ENCODE results near the gene PHC3. TPM values are rescaled to one million over a fixed set of nuclear protein-coding genes. Genes with fewer than 3 reads are reported as not detected.

Gene PHC3
- total RNA-seq, 1 donor from 2014 or later, result 64.3 TPM

DNA sequence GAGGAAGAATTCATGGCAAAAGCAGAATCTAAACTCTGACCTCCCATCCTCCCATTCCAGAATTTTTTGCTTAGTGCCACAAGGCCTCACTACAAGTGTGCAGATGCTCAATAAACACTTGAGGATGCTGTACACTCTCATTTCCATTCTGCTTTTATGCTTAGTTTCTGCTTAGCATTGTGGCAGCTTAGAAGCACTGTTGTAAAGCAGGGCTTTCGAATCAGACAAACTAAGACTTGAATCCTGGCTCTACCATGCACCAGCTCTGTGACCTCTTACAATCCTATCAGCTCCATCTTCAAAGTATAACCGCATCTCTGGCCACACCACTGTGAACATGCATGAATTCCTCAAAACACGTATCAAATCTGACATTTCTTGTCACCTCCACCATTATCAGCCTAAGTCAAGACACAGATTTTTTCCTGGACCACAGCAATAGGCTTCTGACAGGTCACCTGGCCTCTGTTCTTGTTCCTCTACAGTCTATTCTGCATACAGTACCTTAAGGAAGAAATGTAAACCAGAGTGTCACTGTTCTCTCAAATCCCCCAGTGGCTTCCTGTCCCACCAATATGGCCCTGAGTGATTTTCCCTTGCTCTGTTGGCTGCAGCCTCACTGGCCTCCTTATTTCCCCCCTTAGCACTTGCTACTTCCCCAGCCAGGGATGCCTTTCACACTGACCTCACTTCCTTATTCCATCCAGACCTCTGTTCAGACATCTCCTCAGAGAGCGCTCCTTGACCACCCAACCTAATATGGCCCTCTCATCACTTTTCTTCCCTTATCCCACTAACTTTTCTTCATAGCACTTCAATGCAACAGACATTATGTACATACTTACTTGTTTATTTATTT lies 8.1 kb upstream of the PHC3 start:
- DNase-seq (ENCODE audit: low spot score), result peak; percentile 7

DNA sequence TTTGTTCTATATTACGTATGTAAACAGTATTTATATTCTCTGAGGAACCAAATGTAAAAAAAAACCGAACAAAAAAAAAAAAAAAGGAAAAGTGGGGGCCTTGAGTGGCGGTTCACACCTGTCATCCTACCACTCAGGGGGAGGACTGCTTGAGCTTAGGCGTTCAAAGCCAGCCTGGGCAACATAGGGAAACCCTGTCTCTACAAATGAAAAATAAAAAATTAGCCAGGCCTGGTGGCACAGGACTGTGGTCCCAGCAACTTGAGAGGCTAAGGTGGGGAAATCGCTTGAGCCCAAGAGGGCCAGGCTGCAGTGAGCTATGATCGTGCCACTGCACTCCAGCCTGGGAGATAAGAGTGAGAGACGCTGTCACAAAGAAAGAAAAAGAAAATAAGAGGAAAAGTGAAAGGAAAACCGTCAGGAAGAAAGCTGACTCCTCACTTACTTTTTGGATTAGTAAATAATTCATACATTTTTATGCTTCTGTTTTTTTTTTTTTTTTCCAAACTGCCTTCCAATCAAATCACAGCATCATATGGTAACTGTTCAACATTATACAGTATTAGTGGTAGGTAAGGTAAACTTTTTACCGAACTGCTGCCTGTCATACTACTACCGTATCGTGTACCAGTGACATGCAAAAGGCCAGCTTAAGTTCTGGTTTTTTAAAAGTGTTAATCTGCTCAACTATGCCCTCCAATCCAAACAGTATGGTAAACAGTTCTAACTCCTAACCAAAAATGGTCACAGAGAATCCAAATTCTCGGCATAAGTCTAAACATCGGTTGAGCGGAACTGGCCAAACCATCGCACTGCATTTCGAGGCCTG lies 1.2 kb downstream of the PHC3 start:
- no peak for DNase-seq (ENCODE audit: low spot score)

DNA sequence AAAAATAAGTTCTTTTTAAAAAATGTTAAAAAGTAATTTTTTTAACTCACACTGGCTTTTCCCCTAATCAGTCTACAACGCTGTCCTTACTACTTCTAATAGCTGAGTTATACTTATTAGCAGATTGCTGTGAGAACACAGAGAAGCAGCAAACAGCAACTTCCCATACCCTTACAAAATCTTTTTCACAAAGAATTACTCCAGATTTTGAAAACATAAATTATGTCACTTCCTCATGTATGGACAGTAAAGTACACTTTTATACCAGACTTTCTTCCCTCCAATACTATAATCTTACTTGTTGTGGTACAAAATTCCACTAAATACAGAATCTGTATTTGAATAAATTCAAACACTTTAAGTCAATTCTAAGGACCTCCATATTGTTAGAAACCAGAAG lies 2.1 kb downstream of the PHC3 start:
- DNase-seq (ENCODE audit: low spot score), result no peak

DNA sequence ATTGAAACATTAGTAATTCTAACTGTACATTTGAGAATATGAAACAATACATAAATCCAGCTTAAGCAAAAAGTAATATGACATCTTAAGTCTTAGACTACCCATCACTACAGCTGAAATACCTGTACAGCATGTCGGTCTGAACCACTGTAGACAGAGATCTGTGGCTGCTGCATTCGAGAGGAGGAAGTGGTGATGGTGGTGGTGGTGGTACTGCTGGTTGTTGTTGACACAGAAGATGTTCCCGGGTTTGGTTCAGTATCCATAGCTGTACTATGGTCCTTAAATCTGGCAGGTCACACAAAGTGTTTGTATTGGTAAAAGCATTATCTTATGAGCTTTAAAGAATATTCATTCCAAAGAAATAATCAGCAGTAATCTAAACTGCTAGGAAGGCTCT lies 2.9 kb downstream of the PHC3 start:
- DNase-seq (ENCODE audit: low spot score), result no peak

DNA sequence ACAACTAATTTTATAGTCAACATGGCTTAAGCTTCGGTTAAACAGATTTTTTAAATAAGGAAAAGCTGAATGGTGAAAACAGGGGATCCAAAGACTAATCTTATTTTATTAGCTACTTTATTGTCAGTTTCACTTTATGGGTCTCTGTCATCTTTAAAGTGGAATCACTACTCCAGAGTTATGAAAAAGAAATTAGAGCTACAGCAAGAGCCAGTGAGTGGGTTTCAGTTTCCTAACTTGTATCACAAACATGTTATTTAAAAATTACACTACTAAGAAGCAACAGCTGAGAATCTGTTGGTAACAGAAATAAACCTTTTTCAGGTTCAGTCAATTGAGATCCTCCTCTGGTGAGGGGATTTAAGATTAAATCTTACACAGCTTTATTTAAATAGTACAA lies 10.0 kb downstream of the PHC3 start:
- DNase-seq (ENCODE audit: low spot score), result no peak

DNA sequence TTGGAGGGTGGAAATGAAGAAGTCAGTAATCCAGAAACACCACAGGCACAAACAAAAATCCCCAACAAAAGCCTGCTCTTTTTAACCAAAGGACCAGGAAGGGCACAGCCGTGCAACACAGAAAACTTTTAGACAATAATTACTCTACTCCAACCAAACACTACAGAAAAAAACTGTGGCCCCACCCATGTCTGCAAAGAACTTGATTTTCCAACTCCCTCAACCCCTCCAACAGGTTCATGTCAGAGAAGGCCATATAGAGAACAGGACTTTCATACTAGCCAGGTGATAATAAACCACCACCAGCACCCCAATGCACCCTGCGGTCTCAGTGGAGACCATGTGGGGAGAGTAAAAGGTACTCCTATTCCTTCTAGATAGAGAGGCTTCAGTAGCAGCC lies 16.8 kb downstream of the PHC3 start:
- DNase-seq (ENCODE audit: low spot score), result no peak

DNA sequence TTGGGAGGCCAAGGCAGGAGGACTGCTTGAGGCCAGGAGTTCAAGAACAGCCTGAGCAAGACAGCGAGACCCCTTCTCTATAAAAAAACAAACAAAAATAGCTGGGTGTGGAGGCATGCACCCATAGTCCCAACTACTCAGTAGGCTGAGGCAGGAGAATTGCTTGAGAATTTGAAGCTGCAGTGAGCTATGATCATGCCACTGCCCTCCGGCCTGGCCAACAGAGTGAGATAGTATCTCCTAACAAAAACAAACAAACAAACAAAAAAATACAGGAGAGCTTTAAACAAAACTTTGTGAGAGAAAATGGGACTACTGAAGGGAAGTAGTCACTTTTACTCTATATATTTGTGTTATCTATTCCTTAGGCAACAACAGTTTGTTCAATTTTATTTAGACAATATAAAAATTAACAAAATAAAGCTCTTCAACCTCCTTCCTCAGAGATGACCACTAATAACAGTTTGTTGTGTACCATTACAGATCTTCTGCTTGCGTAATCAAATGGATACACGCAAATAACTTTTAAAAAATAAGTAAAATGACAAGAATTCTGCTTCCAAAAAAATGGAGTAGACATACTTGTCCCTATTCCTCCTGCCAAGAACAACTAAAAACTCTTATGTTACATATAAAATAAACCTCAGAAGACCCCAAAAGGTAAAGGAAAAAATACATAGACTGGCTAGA lies 17.4 kb downstream of the PHC3 start:
- DNase-seq (ENCODE audit: low spot score), result no peak

DNA sequence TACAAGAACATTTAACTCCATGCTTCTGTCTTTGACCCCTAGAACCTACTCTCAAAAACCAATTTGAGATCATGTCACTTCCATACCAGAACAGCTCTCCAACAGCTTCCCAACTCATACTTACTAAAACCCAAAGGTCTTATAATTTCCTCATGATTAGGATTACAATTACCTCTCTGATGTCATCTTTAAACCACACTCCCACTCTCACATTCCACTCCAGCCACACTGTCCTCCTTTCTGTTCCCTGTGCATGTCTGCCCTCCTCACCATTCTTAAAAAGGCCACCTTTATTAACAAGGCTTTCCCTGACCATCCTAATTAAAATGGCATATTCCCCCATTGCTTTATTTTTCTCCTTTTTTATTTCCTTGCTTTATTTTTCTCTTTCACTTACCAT lies 18.9 kb downstream of the PHC3 start:
- no peak for DNase-seq (ENCODE audit: low spot score)

DNA sequence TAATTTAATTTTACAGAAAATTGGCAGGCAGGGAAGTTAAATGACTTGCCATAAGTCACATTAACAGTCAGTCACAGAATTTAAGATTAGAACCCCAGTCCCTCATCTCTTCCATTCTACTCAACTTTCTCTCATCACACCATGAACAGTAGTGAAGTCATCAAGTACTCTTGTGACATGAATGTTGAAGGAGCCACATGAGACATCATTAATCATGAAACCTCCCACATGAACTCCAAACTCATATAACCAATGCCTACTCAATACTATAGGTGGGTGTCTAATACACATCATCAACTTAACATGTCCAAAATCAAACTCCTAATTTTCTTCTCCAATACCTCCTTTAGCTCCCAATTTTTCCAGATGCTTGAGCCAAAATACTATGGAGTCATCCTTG lies 19.5 kb downstream of the PHC3 start:
- no peak for DNase-seq (ENCODE audit: low spot score)

DNA sequence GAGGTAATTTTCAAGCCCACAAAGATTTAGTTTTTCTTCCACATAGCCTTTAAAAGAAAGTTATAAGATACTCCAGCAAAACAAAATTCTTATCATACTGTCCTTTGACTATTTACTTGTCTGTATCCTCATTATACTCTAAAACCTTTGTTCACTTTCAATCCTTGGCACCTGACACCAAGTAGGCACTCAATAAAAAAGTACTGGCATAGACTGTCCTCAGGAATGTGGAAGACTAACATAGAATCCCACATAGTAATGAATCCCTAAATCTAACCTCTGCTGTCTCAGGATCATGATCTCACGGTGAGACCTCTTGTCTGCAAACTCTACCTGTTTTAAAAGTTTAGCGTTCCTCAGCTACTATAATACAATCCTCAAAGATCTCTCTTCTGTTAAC lies 21.6 kb downstream of the PHC3 start:
- DNase-seq (ENCODE audit: low spot score), result no peak

DNA sequence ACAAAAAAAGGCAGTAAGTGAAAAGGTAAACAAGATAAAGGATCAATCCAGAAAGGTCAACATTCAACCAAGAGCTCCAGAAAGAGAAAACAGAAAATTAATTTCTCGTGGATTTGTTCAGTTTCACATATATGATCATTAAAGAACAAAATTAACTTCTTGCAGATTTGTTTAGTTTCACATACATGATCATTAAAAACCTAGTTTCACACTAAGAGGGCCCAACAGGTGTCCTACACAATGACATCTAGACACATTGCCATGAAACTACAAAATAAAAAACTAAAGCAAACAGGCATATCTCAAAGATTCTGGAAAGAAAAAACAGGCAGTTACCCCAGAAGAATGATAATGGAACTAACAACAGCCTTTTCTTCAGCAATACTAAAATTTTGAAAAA lies 22.1 kb downstream of the PHC3 start:
- DNase-seq (ENCODE audit: low spot score), result no peak

DNA sequence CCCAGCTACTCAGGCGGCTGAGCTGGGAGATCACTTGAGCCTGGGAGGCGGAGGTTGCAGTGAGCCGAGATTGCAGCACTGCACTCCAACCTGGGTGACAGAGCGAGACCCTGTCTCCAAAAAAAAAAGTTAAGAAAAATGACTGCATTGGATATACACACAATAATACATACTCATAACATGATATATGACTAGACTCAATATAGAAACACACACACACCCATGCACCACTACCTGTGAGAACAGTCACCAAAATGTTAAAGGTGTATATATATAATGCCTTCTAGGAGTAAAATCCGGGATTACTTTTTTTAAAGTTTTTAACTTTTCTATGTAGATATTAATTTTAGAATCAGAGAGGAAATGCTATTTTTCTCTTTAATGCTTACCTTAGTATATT lies 25.9 kb downstream of the PHC3 start:
- no peak for DNase-seq (ENCODE audit: low spot score)

DNA sequence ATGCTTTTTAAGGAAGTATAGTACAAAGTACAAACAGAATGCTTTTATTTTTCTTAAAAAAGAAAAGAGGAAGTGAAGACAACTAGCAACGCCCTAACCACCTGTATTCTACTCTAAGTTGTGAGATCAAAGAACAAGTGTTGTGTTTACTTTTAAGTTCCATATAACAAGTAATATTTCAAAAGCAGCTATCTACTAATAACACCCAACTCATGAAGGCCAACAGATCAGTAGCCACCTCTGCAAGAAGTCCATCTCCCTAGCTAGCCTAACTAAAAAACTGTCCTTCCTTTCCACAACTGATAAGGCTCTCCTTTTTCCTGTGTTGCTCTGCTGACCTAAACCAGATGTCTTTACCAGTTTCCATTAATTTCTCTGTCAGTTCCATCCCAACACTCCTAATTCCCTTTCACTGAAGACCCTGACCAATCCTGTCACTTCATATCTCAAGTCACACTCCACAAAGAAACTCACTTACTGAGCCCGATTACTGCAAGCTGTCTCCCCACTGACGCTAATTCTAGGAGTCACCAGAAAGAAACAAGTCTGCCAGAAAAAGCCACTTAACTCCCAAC lies 26.9 kb downstream of the PHC3 start:
- DNase-seq (ENCODE audit: low spot score), result no peak

DNA sequence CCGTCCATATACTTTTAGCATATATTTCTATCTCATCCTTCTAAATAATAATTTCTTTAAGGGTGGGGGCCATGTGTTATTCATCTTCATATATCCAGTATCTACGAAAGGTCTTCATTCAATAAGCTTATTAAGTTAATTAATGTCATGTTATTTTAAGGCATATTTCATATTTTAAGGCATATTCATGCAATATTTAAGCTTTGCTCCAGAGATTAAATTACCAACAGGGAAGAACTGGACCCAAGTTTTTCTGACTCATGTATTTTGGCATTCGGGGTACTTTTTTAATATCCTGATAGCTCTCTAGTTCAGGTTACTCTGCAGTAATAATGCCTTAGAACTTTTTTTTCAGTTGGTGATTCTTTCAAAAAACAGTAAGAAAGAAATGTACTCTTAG lies 27.4 kb downstream of the PHC3 start:
- no peak for DNase-seq (ENCODE audit: low spot score)

DNA sequence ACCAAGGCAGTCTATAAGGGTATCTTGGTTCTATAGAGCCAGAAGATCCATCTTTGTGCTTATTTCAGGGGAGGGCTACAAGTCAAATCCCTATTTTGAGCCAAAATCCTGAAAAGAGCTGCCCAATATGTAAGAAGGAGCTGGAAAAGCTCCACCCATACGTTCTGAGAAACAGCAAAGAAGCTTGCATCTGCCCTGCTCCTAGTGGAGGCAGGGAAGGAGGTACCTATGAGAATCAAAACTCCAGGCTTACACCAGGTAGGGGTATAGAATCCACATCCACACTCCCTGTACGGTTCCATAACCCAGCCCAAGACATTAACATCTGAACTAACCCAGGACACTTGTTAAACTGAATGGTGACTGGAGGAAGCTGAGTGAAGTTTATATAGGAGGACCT lies 30.0 kb downstream of the PHC3 start:
- no peak for DNase-seq (ENCODE audit: low spot score)

DNA sequence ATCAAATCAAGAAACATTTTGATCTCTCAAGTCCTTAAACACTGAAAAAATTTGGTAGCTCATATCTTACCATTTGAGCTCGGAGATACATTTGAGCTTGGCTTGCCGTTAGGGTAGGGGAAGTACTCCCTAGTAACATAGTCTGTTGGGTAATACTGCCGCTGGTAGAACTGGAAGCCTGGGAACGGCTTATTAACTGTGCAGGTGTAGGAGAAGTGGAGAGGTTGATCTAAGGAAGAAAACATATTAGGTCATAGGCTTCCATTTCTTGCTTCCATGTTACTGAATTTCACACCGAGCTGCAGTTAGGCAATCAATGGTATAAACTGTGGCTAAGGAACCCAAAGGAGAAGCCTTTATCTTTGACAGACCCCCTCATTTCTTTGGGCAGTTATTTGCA lies 32.5 kb downstream of the PHC3 start:
- DNase-seq (ENCODE audit: low spot score), result no peak

DNA sequence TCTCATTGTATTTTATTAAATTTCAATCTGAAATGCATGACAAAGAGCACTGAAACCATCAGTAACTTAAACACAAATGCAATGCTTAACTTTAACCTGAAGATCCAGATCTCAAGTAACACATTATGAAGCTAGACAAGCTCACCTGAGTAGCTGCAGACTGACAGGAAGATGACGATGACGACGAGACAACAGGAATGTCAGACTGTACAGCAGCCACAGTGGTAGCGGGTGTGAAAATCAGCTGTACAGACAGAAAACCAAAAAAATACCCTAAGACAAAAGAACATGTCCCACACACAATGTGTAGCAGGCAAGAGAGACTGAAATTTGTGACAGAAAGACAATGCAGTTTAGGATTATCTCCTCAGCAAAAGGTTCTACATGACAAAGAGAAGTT lies 36.3 kb downstream of the PHC3 start:
- DNase-seq (ENCODE audit: low spot score), result no peak

DNA sequence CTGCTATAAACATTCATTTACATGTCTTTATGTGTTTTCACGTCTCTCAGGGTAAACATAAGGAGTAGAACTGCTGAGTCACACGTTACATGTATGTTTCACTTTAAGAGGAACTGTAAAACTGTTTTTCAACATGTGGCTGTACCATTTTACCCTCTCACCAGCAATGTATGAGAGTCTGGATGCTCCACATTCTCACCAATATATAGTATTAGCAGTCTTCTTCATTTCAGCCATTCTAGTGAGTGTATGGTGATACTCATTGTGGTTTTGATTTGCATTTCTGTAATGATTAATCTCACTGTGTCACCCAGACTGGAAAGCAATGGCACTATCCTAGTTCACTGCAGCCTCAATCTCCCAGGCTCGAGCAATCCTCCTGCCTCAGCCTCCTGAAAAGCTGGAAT lies 37.1 kb downstream of the PHC3 start:
- DNase-seq (ENCODE audit: low spot score), result no peak

DNA sequence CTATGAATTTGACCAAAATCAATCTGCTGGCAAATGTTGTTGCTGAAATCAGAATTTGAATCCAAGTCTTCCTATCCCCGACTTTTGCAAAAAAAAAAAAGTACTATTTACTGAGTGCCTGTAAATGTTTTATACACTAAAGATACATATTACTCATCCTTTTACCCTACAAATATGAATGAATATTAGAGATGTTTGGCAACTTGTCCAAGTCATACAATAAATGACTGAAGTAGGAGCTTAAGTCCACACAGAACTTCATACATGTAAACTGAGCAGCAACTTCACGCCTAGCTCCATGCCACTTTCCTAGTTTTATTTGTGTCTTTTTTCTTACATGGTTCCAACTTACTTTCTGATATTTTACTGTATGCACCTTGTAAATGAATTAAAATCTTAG lies 39.2 kb downstream of the PHC3 start:
- no peak for DNase-seq (ENCODE audit: low spot score)

DNA sequence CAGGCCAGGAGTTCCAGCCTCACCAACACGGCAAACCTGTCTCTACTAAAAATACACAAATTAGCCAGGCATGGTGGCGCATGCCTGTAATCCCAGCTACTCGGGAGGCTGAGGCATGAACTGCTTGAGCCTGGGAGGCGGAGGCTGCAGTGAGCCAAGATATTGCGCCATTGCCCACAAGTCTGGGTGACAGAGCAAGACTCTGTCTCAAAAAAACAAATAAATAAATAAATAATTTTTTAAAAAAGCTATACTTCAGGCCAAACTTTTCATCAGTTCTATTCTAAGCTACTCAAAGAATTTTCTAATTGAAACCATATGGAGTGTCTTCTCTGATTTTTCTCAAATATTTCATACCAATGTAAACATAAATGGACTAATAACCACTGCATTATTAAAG lies 43.5 kb downstream of the PHC3 start:
- no peak for DNase-seq (ENCODE audit: low spot score)

DNA sequence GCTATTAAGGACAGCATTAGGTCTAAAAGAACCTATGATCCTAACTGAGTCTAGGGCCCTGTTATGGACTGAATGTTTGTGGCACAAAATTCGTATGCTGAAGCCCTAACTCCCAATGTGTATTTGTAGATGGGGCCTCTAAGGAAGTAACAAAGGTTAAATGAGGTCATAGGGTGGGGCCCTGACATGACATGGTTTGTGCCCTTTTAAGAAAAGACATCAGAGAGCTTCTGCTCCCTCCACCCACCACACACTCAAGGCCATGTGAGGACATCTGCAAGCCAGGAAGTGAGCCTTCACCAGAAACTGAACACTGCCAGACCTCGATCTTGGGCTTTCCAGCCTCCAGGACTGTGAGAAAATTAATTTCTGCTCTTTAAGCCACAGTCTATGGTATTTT lies 49.2 kb downstream of the PHC3 start:
- no peak for DNase-seq (ENCODE audit: low spot score)

DNA sequence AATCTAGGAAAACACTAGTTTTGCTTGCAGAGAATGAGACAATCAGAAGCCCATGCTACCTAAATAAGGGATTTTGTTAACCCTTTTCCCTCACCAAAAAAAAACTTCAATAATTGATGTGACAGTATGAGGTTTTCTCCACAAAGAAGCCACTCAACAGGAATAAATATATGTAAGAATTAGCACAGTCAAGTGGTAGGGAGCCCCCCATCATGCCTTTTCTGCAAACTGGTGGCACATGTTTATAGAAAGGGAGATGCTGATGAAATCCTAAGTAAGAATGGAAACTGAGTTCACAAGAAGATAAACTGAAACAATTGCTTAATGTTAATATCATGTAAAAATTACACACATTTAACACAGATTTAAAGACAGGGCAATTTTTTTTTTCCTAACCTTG lies 51.0 kb downstream of the PHC3 start:
- no peak for DNase-seq (ENCODE audit: low spot score)

Data from umbilical cord (tissue), 2 donors.